SK-N-SH (cell line): ENCODE results near the gene FCHSD2.

ENCODE experiments used
- CHD2 ChIP-seq: fragments of 150-350 bp; IDR thresholded peaks from 2 replicates; pipeline ENCODE4 v1.6.1; 2018; ENCODE audit warnings: low read length; ENCODE audit not compliant: partially characterized antibody
- CTCF ChIP-seq: fragments of 200-600 bp; sonication (generic); IDR thresholded peaks from 2 replicates; pipeline ENCODE4 v1.6.1; 2017; ENCODE audit warnings: antibody characterized with exemption, mild to moderate bottlenecking, moderate library complexity
- EP300 ChIP-seq, 2 experiments: IDR thresholded peaks; 2 replicates each; pipeline versions ENCODE4 v1.4.0 to v1.6.1; 2012; ENCODE audit warnings: borderline replicate concordance in 1 of 2, low read depth in 1 of 2, low read length in 1 of 2
- EZH2phosphoT487 ChIP-seq: fragments of 200-600 bp; sonication (generic); IDR thresholded peaks from 2 replicates; pipeline ENCODE4 v1.6.1; 2017; ENCODE audit warnings: low read depth, mixed run types, mild to moderate bottlenecking, antibody characterized with exemption, moderate library complexity, borderline replicate concordance
- JUND ChIP-seq: IDR thresholded peaks from 2 replicates; pipeline ENCODE4 v1.4.0; 2012
- MAX ChIP-seq: IDR thresholded peaks from 2 replicates; pipeline ENCODE4 v1.4.0; 2012; ENCODE audit warnings: low read depth
- MXI1 ChIP-seq: IDR thresholded peaks from 2 replicates; pipeline ENCODE4 v1.6.1; 2012; ENCODE audit warnings: mild to moderate bottlenecking, low read depth, low read length, improper control_type of control experiment
- NFIC ChIP-seq: IDR thresholded peaks from 2 replicates; pipeline ENCODE4 v1.4.0; 2012; ENCODE audit warnings: borderline replicate concordance
- NRF1 ChIP-seq: IDR thresholded peaks from 2 replicates; pipeline ENCODE4 v1.6.1; 2012; ENCODE audit warnings: low read depth, mild to moderate bottlenecking, low read length
- PBX3 ChIP-seq: IDR thresholded peaks from 2 replicates; pipeline ENCODE4; 2012
- POLR2AphosphoS5 ChIP-seq: IDR thresholded peaks from 2 replicates; pipeline ENCODE4 v1.6.1; 2012; ENCODE audit warnings: low read depth, low read length
- TEAD4 ChIP-seq: IDR thresholded peaks from 2 replicates; pipeline ENCODE4 v1.4.0; 2012; ENCODE audit warnings: mild to moderate bottlenecking, borderline replicate concordance; ENCODE audit not compliant: insufficient read depth
- USF2 ChIP-seq: fragments of 150-350 bp; IDR thresholded peaks from 2 replicates; pipeline ENCODE4 v1.6.1; 2017; ENCODE audit warnings: antibody characterized with exemption, low read length, low read depth, borderline replicate concordance

GRCh38 chr11:72820439-72821139 lies 321.5 kb downstream of the FCHSD2 start:
- TF ChIP-seq MAX (no peak), PBX3 (no peak), CTCF (no peak), JUND (no peak), NRF1 (no peak), POLR2AphosphoS5 (no peak), EP300 (IDR thresholded peaks at IDR 0.05; ENCODE audit: borderline replicate concordance in 1 of 2, low read depth in 1 of 2, low read length in 1 of 2) (no peak), USF2 (no peak), MXI1 (no peak), NFIC (no peak), EZH2phosphoT487 (no peak), TEAD4 (no peak), CHD2 (no peak)
